Heart left ventricle (tissue), 16 donors: ENCODE data around the gene PTH2. TPM values are rescaled to one million over a fixed set of nuclear protein-coding genes. Genes with fewer than 3 reads are reported as not detected.

ENCODE experiments used
- ATAC-seq, 4 donors: fragments of 200-7000 bp; cut with Tn5 transposase; one replicate each; pipeline ENCODE4 v1.9.1; 2020 to 2022; ENCODE audit warnings: moderate library complexity in 4 of 4, mild to moderate bottlenecking in 3 of 4, moderate number of reproducible peaks in 1 of 4
- DNase-seq, 5 donors: peaks; one replicate each; pipeline ENCODE4 v3.0.0-alpha.2; 2020
- H3K27ac ChIP-seq, 12 donors: fragments of 200-600 bp; sonication (generic) in 4 of 12; one replicate each; pipeline versions ENCODE4 v1.5.0 to v1.8.0; 2016 to 2022; ENCODE audit warnings: mild to moderate bottlenecking in 2 of 12
- H3K27me3 ChIP-seq, 9 donors: fragments of 200-600 bp; sonication (generic) in 2 of 9; one replicate each; pipeline versions ENCODE4 v1.5.1 to v1.8.0; 2016 to 2022; ENCODE audit warnings: mild to moderate bottlenecking in 3 of 9
- H3K36me3 ChIP-seq, 9 donors: fragments of 200-600 bp; sonication (generic) in 2 of 9; one replicate each; pipeline versions ENCODE4 v1.5.0 to v1.8.0; 2018 to 2022; ENCODE audit warnings: mild to moderate bottlenecking in 2 of 9
- H3K4me1 ChIP-seq, 12 donors: fragments of 200-600 bp; sonication (generic) in 4 of 12; one replicate each; pipeline versions ENCODE4 v1.5.0 to v1.8.0; 2016 to 2022; ENCODE audit warnings: mild to moderate bottlenecking in 3 of 12
- H3K4me3 ChIP-seq, 12 donors: fragments of 200-600 bp; sonication (generic) in 4 of 12; one replicate each; pipeline versions ENCODE4 v1.5.0 to v1.8.0; 2017 to 2022; ENCODE audit warnings: mild to moderate bottlenecking in 9 of 12, moderate library complexity in 4 of 12
- H3K9me3 ChIP-seq, 12 donors: fragments of 200-600 bp; sonication (generic) in 4 of 12; one replicate each; pipeline versions ENCODE4 v1.5.0 to v1.8.0; 2016 to 2022; ENCODE audit warnings: mild to moderate bottlenecking in 1 of 12
- POLR2A ChIP-seq, 2 donors: fragments of 450-650 bp; IDR thresholded peaks; one replicate each; pipeline ENCODE4 v1.6.1; 2017; ENCODE audit warnings: antibody characterized with exemption in 2 of 2, mild to moderate bottlenecking in 2 of 2, moderate library complexity in 2 of 2
- WGBS, 4 donors: extraction: QIAGEN DNeasy Blood & Tissue Kit in 2 of 4; methylation state at CpG; one replicate each; pipeline versions ENCODE4 v1.1.5 to v1.1.7; 2013 to 2018; 5-methylcytosine and 5-hydroxymethylcytosine counted together
- intact Hi-C, 10 donors: fragments of 100-400 bp; cut with DNase I; formaldehyde crosslinking; loops; one replicate each; pipeline versions ENCODE4 v1.11.1 to v1.14.2; 2022
- polyA plus RNA-seq, 2 donors: library from polyadenylated mRNA; stranded (reverse); fragments of 200-250 nt; gene quantifications; one replicate each; pipeline ENCODE4 v1.2.3, GENCODE V29; 2013
- total RNA-seq, 9 donors: library from RNA; depleted of rRNA in 2 of 9; stranded (reverse); fragments of >200 nt in 2 of 9; fragmentation: NEBNext Ultra II Directional in 3 of 9; extraction: Animal tissue kit (Norgen Biotek cat#: 25700) in 3 of 9; gene quantifications; one replicate each; pipeline versions ENCODE4 v1.1.0 to v1.2.4, GENCODE V29; 2016 to 2023
- TF ChIP-seq, protein P1 (sequence below), 12 donors: fragments of 200-600 bp; sonication (generic) in 4 of 12; IDR thresholded peaks; one replicate each; pipeline versions ENCODE4 v1.5.0 to v1.8.0; 2018 to 2022; ENCODE audit warnings: antibody characterized with exemption in 12 of 12, mild to moderate bottlenecking in 5 of 12
- donor health status: ischemic (EF 13 %, LVEDD 7.1; RV severe dilation, severe dysfunction).
- donor health status: healthy with polysubstance abuse.
- donor health status: DM: no; HTN: yes; CAD: no.
- donor health status: DM: no; HTN: no; CAD: no.
- donor health status: ischemic (EF 25% LVEDD 6.9; RV normal size, moderate dysfunction).
- donor health status: ischemic (EF 25% LVEDD 5.7; RV mildly dilated, moderate dysfunction).
- donor health status: healthy.
- donor health status: DM: yes; HTN: yes; CAD: no.
- donor health status: ischemic (EF 35%, LVEDD 5.7; RV mildly dilated, moderate dysfunction).
- donor health status: nonischemic (EF 11% LVEDD 7.7; RV severe dilation, severe dysfunction).
- donor health status: DM: yes; HTN: yes; CAD: no.
- donor health status: PGD.
- donor health status: ischemic (EF 29% LVEDD 5.4; RV normal size, mild dysfunction).
- donor health status: nonischemic (EF 23%, LVEDD 6.1; RV moderate dilation, normal function).

PTH2 gene
- total and polyA plus RNA-seq, 11 donors, result not detected

DNA sequence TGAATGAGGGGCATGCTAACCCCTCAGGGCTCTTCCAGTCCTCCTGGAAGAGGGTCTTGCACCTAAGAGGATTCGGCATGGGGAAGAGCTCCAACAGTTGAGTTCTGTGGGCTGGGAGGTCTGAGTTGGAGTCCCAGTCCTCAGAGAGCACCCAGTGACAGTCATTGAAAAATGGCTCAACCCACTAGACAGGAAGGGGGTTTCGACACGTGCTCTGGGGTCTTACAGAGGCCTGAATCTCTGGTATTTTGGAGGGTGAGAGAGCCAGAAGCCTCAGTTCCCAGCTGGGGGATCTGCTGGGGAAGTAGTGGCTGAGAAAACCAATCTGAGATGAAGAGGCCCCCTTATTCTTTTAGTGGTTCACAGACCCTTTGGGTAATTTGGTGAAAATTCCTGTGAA, 9.0 kb downstream of the PTH2 start:
- no peak for ATAC-seq
- intact Hi-C loops, result no loop called here
- TF ChIP-seq, protein P1, sequence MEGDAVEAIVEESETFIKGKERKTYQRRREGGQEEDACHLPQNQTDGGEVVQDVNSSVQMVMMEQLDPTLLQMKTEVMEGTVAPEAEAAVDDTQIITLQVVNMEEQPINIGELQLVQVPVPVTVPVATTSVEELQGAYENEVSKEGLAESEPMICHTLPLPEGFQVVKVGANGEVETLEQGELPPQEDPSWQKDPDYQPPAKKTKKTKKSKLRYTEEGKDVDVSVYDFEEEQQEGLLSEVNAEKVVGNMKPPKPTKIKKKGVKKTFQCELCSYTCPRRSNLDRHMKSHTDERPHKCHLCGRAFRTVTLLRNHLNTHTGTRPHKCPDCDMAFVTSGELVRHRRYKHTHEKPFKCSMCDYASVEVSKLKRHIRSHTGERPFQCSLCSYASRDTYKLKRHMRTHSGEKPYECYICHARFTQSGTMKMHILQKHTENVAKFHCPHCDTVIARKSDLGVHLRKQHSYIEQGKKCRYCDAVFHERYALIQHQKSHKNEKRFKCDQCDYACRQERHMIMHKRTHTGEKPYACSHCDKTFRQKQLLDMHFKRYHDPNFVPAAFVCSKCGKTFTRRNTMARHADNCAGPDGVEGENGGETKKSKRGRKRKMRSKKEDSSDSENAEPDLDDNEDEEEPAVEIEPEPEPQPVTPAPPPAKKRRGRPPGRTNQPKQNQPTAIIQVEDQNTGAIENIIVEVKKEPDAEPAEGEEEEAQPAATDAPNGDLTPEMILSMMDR (IDR thresholded peaks at IDR 0.05), result no peak
- no peak for TF ChIP-seq POLR2A (IDR thresholded peaks at IDR 0.05)
- Histone ChIP-seq H3K27ac (no peak overlapping the region), H3K9me3 (no peaks in the 10 kb centered on the region), H3K36me3 (no peaks in the 10 kb centered on the region), H3K4me3 (no peak overlapping the region), H3K4me1 (peaks cover 0 to 10% (median 0%) of the 10 kb centered on the region in 12 donors), H3K27me3 (peaks cover 7 to 47% (median 13%) of the 10 kb centered on the region in 9 donors)
- no peak for DNase-seq
- 86 to 89% (median 87%) methylated on average over 3 of the region's 3 CpGs for WGBS, 4 donors

DNA sequence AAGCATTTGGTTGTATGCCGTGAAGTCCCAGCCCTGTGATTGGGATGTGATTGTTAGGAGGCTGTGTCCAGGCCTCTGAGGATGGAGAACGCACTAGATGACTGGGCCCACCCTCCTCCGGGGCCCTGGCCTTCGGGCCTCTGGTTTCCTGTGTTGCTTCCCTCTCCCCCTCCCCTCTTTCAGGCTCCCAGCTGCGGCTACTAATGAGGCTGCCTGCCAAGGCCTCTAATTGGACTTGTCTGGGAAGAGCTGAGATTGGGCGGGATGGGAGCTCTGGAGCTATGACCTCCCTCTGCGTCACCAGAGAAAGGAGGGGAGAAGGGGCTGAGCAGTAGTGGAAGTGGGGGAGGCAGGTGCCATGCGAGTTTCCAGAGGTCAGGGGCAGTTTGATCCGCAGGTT, 9.9 kb downstream of the PTH2 start:
- Histone ChIP-seq H3K27ac (no peak overlapping the region), H3K4me1 (peaks cover 0 to 19% (median 0%) of the 10 kb centered on the region in 12 donors), H3K4me3 (no peak overlapping the region), H3K9me3 (no peaks in the 10 kb centered on the region), H3K27me3 (peaks cover 0 to 38% (median 6%) of the 10 kb centered on the region in 9 donors), H3K36me3 (no peaks in the 10 kb centered on the region)
- ATAC-seq (peak in 1 of 4 donors; percentile 60), DNase-seq (peak in 3 of 5 donors; percentile 37 to 48 (median 40))
- TF ChIP-seq, protein P1 (IDR thresholded peaks at IDR 0.05), result no peak
- no peak for TF ChIP-seq POLR2A (IDR thresholded peaks at IDR 0.05)
- intact Hi-C loops, result no loop called here
- 57 to 61% (median 59%) methylated on average over 9 of the region's 9 CpGs for WGBS, 4 donors

DNA sequence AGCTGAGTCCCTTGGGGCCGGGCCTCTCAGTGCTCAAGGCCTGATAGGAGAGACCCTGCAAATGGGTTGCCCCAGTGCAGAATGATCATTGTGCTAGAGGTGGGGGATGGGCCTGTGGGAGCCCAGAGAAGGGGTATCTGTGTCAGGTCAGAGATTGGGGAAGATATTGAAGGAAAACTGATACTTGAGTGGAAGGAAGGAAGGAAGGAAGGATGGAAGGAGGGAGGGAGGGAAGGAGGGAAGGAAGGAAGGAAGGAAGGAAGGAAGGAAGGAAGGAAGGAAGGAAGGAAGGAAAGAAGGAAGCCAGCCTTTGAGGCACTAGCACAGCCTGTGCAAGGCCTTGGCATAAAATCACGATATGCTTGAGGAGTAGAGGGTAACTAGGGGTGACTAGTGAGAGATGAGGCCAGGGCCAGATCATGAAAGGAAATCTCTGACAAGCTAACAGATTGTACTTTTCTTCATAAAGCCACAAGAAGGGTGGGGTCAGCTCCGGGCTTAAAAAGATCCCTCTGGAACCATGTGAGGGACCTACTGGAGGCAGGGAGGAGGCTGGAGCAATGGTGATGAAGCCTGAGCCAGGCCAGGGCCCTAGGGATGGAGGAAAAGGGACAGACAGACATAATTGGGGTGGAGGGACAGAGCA, 11.4 kb downstream of the PTH2 start:
- intact Hi-C loops, result no loop called here

DNA sequence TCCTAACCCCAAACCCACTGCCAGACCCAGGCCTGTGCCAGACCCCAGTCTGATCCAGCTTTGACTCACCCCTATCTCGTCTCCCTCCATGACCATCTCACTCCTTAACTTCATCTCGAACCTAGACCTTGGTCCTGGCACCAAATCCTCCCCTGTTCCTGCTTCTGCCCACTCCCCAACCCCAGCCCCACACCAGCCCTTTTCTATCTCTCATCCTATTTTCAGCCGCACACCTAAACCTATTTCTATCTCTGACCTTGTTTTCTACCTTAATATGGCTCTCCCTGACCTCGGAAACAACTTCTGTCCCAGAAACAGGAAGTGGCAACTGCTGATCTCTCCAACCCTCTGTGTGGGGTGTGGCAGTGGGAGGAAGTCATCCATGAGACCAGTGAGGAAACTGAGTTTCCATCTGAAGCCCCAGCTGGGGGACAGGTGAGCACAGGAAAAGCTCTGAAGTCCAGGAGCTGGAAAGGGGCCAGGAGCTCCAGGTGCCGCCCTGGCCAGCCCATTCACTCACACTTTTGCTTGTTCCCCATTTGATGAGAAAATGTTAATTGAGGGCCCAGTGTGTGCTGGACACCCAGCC, 13.7 kb downstream of the PTH2 start:
- no peaks in the 10 kb centered on the region for H3K9me3 ChIP-seq
- H3K4me1 ChIP-seq, result peaks cover 0 to 21% (median 0%) of the 10 kb centered on the region in 12 donors
- ATAC-seq (no peak), DNase-seq (no peak)
- H3K27ac ChIP-seq, result no peak overlapping the region
- H3K36me3 ChIP-seq, result no peaks in the 10 kb centered on the region
- 73 to 79% (median 75%) methylated on average over 5 of the region's 5 CpGs for WGBS, 4 donors
- H3K27me3 ChIP-seq, result peaks cover 0 to 5% (median 0%) of the 10 kb centered on the region in 9 donors
- H3K4me3 ChIP-seq, result no peak overlapping the region
- no peak for TF ChIP-seq POLR2A (IDR thresholded peaks at IDR 0.05)
- TF ChIP-seq, protein P1 (IDR thresholded peaks at IDR 0.05), result no peak
- intact Hi-C loops, result no loop called here

More for the DNA sequence above, 11.4 kb downstream of the PTH2 start:
- Histone ChIP-seq H3K27me3 (peaks cover 0 to 23% (median 0%) of the 10 kb centered on the region in 9 donors), H3K4me3 (no peak overlapping the region), H3K36me3 (no peaks in the 10 kb centered on the region), H3K4me1 (peaks cover 0 to 21% (median 0%) of the 10 kb centered on the region in 12 donors), H3K9me3 (no peaks in the 10 kb centered on the region), H3K27ac (no peak overlapping the region)
- no peak for TF ChIP-seq POLR2A (IDR thresholded peaks at IDR 0.05)
- TF ChIP-seq, protein P1 (IDR thresholded peaks at IDR 0.05), result no peak
- no peak for ATAC-seq
- 57 to 77% (median 69%) methylated on average over 3 of the region's 3 CpGs for WGBS, 4 donors
- DNase-seq, result no peak
